Measurements from ENCODE around the gene AKT1.
"Not testable (repeated sequence)": the region's sequence is repeated elsewhere in the genome, so short reads cannot be mapped to it uniquely, and the experiment has no call there.

AKT1 gene

DNA sequence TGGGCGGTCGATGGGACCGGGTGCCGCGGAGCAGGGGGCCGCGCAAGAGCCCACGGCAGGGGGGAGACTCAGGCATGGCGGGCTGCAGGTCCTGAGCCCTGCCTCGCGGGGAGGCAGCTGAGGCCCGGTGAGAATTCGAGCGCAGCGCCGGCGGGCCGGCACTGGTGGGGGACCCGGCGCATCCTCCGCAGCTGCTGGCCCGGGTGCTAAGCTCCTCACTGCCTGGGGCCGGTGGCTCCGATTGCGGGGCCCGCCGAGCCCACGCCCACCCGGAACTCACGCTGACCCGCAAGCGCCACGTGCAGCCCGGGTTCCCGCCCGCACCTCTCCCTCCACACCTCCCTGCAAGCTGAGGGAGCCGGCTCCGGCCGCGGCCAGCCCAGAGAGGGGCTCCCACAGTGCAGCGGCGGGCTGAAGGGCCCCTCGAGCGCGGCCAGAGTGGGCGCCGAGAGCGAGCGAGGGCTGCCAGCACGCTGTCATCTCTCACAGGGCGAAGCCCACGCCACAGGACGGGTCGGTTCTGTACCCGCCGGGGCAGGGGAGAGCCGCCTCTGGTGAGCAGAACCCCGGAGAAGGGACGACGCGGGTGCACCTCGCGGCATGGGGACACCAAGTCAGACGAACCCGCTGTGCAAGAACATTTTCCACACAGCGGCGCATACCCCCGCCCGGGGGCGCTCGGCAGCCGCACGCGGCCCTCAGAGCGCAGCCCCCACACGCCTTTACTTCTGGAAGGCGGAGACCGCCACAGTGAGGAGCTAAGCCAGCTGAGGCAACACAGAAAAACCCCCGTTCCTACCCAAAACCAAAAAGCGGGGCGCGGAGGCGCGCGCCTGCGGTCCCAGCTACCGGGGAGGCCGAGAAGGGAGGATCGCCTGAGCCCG, 43.8 kb downstream of the AKT1 start:
- DNase-seq, result peak; percentile 39

DNA sequence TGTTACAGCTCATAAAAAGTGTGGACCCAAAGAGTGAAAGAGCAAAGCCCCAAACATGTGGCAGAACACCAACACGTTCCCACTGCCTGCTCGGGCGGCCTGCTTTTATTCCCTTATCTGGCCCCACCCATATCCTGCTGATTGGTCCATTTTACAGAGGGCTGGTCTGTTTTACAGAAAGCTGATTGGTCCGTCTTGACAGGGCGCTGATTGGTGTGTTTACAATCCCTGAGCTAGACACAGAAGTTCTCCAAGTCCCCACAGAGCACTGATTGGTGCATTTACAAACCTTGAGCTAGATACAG, 44.8 kb downstream of the AKT1 start:
- not testable (repeated sequence) for DNase-seq

DNA sequence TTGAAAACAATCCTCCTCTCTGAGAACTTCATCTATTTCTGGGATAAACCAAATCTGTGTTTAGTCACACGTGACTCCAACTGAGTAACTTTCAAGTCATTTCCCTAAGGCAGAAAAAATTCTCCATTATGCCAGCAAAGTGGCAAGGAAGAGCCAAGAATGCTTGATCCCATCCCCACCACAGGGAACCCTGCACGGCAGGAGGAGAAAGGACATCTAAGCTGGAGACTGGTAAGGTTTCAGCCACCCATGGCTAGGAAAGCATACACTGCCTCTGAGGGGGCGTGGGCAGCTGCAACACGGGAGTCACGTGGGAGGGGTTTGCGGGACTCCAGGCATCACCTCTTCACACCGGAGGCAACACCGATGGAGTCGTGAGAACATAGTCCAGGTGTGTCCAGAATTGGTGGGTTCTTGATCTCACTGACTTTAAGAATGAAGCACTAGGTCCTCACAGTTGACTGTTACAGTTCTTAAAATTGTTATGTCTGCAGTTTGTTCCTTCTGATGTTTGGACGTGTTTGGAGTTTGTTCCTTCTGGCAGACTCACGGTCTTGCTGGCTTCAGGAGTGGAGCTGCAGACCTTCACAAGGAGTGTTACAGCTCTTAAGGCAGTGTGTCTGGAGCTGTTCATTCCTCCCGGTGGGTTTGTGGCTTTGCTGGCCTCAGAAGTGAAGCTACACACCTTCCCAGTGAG, 45.3 kb downstream of the AKT1 start:
- no peak for DNase-seq

DNA sequence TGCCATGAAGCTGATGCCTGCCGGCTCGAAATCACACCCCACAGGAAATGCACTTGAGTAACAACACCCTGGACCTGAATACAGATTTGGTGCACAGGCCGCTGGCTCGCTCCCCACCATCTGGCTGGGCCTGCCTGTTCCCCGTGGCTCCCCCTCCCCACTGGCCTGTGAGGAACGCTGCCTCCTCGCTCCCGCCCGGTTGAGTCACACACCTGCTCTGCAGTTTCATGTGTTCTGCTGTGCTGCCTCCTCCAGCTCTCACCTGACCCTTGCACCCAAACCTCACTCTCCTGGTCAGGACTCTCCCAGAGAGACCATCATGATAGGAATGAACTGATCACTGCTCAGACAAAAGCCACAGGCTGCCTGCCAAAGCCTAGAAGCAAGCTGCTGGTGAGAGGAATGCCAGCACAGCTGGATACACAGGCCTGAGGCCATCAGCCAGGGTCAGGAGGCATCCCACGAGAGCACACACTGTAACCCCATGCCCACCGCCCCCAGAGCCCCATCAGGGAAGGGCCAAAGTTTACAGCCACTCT, 46.4 kb downstream of the AKT1 start:
- no peak for DNase-seq

DNA sequence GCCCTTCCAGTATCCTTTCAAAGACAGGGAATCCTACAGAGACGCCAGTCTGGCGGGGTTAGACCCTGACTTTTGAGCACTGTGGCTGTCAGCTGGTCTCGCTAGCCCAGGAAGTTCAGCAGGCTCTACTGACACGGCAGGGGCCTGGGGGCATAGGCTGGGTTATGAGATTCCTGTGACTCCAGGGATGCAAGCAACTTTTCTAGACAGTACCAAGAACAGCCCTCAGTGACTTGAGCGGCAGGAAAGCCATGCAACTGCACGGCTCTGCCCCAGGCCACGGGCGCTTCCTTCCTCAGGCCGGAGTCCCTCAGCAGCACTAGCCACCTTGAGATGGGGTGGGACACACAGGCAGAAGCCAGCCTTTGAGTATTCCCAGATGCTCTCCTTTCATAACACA, 47.7 kb downstream of the AKT1 start:
- no peak for DNase-seq

DNA sequence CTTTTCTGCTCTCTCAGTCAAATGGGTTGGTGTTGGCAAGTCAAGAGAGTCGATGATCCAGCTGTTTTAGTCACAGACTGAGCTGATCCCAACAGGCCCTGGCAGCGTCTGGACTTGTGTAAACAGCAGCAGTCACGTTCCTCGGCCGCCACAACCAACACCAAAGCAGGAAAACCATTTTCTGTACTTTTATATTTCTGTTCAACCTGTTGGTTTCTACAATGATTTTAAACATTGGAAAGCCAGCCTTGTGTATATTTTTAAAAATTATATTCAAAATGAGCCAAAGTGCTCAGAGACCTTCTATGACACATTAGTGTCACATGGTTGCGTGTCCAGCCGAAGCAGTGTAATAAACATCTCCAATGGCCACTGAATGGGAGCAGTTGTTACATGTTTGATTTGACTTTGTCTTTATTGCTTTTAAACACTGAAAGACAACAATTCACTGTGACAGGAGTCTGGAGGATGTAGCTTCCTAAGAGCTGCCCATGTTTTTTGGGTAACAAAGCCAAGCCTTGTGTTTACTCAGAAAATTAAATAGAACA, 48.5 kb downstream of the AKT1 start:
- no peak for DNase-seq

DNA sequence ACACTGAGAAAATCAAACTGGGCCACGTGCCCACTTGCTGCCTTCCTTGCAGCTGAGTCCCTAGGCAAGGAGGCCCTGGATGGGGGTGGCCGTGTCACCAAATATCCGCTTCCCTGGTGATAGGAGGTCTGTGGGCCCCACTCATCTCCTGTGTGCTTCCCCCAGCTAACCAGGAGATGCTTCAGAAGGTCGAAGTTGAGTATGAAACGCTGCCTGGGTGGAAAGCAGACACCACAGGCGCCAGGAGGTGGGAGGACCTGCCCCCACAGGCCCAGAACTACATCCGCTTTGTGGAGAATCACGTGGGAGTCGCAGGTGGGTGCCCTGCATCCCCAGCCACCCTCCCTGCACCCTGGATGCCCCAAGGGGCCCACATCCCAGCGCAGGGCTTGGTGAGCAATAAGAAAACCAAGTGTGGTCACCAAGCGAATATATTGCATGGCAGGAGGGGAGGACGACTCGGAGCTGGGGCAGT, 49.4 kb downstream of the AKT1 start:
- no peak for DNase-seq

DNA sequence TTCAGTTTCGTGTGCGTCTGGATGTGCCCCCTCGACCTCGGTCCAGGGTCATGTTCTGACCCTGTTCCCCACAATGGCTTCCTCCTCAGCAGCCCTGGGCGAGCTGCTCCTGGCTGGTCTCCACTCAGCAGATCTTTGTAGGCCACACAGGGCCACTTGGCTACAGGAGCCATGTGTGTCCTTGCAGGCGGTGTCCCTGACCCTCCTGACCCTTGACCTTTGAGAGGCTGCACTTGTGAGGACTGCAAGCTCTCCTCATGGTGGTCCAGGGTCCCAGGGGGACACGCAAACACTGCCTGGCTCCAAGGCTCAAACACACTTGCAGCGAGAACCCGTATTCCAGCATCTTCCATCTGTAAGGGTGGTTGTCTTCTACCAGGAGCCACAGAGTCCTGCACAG, 50.1 kb downstream of the AKT1 start:
- no peak for DNase-seq

DNA sequence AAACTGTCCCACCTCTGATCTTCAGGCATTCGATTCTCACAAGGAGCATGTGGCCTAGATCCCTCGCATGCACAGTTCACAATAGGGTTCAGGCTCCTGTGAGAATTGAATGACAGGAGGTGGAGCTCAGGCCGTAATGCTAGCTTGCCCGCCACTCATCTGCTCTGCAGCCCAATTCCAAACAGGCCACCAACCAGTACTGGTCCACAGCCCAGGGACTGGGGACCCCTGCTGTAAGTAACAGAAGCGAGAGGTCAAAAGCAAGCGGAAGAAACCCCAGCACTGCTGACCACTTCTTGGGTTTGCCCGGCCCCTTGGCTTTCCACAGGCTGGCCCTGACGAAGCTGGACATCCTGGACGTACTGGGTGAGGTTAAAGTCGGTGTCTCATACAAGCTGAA, 51.1 kb downstream of the AKT1 start:
- no peak for DNase-seq

DNA sequence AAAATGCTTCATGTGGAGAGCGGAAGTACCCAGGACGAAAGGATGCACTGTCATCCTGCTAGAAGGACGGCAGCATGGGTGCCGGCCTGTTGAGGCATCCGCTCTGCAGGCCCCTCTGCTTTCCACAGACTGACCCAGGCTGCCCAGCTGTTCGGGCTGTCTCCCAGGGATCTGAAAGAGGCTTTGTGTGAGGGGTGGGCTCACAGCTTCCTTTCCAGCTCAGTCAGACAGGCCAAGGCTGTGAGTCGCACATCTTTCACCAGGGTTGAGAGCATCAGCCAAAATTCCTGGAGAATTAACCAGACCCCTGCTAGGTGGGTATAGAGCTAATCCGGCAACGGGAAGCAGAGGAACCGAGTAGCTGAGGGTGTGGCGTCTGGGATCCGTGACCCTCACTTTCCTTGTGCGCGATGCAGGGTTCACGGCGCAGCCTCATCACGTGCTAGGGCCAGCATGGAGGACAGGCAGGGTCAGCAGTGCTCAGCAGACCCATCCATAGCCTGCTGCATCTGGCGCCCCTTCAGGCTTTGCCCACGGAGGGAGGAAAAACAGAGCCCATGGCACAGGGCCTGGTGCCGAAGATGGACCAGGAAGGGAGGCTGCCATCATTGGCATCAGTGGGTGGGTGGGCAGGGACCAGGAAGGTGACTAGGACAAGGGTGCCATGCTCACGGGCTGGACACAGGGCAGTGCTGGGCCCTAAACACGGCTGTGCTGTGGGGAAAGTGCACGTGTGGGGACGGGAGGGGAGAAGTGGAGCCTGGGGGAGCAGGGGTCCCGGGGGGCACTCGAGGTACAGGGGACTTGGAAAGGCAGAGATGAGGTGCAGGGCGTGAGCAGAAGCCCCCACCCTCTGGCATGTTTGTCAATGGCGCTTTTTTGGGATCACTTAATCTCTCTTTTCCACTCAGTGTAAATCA, 51.8 kb downstream of the AKT1 start:
- DNase-seq, result no peak

DNA sequence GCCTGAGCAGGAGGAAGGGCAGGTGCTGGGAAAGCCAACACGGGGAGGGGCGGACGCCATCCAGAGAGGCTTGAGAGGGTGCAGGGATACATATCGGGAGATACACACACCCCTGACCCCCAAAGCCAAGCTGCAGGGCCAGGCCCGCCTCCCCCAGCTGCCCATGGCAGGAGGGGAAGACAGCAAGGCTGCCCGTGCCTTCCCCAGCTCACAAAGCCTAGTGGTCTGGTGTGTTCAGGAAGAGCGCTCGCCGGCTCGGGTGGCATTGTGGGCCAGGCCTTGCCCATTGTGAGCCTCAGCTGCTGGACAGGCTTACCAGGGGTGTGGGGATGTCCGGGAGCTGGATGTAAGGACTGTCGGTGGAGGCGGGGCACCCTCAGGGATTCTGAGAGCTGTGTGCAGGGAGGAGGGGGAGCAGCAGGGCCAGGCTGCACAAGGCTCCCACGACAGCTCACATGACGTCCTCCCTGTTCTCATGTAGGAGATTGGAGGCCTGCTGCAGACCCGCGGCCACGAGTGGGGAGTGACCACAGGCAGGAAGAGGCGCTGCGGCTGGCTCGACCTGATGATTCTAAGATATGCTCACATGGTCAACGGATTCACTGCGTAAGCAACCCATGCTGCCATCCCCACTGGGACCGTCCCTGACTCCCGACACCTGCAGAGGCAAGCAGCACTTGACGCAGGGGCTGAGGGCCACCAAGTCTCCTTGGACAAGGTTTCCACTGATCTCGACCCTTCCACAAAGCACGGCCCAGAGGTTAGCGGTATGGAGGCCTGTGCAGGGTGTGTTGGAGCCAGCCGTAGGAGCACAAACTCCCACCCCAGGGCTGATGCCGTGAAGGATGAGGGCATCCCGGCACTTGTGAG, 52.7 kb downstream of the AKT1 start:
- DNase-seq, result no peak

DNA sequence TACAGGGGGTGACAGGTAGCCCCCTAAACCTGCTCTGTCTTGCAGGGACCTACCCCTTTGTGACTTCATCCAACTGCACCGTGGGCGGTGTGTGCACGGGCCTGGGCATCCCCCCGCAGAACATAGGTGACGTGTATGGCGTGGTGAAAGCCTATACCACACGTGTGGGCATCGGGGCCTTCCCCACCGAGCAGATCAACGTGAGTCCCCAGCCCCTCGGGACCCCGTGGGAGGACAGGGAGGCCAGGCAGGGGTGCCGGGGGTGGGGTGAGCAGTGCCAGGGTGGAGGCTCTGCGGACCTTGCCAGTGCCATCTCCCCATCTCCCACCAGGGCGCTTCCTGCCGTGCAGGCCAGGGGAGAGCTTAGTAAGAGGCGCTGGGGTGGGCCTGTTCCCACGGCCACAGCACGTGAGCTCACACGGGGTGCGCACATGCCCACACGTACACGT, 53.7 kb downstream of the AKT1 start:
- no peak for DNase-seq

DNA sequence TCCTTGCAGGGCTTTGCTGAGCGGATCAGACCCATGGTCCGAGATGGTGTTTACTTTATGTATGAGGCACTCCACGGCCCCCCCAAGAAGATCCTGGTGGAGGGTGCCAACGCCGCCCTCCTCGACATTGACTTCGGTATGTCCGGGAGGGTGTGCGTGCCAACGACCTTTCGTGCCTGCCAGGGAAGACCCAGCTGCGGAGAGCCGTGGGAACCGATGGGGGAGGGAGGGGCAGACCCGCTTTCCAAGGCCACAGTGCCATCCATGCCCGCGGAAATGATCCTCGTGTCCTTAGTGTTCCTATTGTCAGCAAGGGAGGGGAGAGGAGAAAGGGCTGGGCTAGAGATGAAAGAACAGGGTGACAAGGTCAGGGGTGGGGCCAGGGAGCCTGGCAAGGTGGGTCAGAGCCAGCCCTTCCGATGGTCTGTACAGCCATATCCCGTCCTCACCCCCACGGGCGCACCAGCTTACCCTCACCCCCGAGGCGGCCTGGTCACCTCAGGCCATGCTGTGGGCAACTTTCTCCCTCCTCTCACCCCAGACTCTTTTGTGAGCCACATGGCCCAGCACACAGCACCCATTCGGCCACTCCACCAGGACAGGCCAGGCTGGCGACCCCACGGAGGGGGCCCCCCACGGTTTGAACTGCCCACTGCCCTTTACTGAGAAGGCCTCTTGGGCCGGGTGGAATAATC, 54.3 kb downstream of the AKT1 start:
- no peak for DNase-seq

DNA sequence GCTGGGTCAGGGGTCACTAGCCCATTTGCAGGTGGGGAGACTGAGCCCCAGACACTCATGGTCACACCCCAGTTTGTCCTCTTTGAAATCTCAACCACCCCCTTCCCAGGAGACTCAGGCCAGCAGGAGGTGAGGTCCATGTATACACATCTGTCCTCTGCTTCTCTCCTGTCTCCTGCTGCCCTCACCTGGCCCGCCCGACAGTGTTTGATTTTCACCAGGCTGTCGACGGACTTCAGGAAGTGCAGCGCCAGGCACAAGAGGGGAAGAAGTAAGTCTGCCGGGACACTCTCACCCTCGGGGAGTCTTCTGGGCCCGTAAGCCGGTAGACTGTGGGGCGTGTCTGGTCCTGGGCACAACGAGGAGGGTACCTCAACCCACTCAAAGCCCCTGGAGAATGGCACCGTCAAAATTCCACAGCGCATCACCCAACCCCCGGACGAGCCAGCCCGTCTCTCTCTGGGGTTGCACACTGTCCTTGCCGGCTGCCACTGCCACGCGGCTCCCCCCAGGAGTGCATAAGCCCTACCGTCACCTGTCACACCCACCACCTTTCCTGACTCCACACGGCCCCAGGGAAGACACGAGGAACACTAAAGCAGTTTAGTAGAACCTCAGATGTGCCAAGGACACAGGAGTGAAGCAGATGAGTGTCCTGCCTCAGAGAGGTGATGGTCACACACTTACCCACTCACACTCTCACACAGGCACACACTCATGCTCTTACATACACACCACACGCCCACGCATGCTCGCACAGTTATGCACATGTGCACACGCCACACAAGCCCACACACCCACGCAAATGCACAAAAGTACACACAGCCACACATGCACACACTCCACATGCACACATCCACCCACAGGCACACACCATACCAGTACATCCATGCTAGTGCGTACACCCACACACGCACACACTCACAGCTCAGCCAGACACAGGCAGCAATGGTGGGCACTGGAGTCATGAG, 55.7 kb downstream of the AKT1 start:
- no peak for DNase-seq

DNA sequence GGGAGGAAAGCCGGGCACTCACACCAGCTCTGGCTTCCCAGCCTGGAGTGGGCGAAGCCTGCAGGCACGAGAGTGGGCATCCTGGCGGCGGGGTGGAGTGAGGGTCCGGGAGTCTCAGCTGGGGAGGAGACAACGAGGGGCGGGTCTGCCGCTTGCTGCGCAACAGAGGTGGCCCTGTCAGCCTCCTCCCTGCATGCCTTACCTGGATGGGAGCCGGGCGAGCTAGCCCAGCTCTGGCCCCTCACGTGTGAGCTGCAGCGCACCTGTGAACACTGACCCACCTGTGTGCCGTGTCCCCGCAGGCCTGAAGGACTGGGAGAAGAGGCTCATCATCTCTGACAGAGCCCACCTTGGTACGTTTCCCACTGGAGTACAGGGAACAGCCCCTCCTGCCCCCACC, 56.5 kb downstream of the AKT1 start:
- DNase-seq, result no peak

DNA sequence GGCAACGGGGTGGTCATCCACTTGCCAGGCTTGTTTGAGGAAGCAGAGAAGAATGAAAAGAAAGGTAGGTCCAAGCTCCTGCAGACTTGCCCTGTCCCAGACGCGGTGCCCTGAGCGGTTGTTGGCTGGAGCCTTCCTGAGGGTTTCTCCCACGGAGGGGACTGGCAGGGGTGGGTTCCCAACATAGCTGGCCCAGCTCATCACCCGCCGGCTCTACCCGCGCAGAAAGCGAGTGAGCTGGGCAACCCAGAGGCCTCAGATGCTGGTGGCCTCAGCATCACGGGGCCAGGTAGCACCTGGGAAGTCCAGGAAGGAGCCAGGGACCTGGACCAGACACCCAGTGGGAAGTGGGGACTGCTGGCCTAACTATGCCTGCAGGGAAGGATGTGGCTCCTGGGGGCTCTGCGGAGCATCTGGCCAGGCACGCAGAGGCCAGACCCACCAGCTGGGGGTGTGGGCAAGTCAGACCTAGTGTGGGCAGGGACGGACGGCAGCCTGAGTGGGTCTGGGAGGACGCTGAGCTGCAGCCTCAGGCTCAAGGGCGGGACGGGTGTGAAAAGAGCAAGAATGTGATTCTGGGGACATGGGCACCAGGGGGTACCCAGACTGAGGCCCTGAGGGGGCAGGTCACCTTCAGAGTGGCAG, 57.1 kb downstream of the AKT1 start:
- no peak for DNase-seq

DNA sequence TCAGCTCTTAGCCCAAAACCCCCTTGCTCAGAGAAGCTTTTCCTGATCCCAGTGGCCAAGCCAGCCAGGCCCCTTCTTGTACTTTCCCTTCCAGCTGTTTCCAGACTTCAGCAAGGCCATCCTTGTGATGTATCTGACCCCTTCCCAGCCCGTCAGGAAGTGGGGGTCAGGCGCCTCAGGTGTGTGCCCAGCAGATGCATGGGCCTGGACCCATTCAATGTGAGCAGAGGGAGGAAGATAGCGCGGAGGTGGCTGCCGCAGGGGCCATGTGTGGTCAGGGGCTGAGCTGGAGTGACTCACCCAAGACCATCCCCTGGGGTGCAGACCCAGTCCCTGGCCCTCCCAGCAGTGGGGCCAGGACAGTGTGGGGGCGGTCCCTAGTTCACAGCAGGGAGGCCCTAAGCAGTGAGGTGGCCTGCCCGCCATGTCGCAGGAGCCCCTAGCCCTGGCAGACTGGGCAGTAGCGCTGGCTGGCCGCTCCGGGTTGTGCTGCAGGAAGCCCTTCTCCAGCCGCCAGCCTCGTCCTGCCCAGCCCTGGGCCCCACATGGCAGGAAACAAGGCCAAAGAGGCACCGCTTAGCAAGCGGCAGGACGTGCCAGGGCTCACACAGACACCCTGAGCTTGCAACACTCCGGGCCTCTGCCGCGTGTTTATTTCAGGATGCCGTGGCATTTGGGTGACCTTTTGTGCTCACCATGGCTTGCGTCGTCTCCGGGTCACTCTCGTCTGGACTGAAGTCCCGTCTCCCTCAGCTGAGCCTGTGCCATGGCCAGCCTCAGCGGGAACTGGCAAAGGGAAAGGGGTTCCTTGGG, 59.5 kb downstream of the AKT1 start:
- DNase-seq, result no peak
